Vagina (tissue), 2 donors: ENCODE data around the gene RACGAP1.

Experiments used
- POLR2A ChIP-seq, 2 donors: fragments of 450-650 bp; IDR thresholded peaks; one replicate each; pipeline ENCODE4 v1.6.1; 2017; ENCODE audit warnings: antibody characterized with exemption in 2 of 2, mild to moderate bottlenecking in 2 of 2, moderate library complexity in 2 of 2
- POLR2AphosphoS5 ChIP-seq, 2 donors: sonication (generic); formaldehyde crosslinking; IDR thresholded peaks; one replicate each; pipeline ENCODE4 v1.9.0; 2017; ENCODE audit warnings: antibody characterized with exemption in 2 of 2, mild to moderate bottlenecking in 2 of 2, low read depth in 1 of 2; ENCODE audit not compliant: insufficient read depth in 1 of 2
- TF ChIP-seq, protein P1 (sequence below), 3 experiments: fragments of 450-650 bp in 2 of 3; fragments of 200-600 bp in 1 of 3; sonication (generic) in 1 of 3; IDR thresholded peaks; one replicate each; pipeline ENCODE4 v1.5.1; 2017 to 2019; ENCODE audit warnings: antibody characterized with exemption in 3 of 3, mild to moderate bottlenecking in 2 of 3, moderate library complexity in 2 of 3

DNA sequence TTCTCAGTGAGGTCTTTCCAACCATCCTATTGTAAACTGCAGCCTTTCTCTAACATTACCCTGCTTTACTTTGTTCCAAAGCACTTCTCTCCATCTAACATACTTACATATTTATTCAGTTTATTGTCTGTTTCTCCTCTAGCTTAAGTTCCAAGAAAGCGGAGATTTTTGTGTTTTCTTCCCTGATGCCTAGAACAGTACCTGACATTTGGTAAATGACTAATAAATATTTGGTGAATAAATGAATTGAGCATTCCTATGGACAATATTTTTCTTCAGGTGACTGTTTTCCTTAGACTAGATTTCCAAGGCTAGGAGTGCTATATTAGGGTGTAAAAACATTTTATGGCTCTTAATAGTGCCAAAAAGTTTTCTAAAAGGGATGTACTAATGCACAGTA lies 2.4 kb downstream of the RACGAP1 start:
- TF ChIP-seq POLR2A (IDR thresholded peaks at IDR 0.05) (no peak), POLR2AphosphoS5 (IDR thresholded peaks at IDR 0.05; ENCODE audit: insufficient read depth in 1 of 2, low read depth in 1 of 2) (no peak)
- TF ChIP-seq, protein P1, sequence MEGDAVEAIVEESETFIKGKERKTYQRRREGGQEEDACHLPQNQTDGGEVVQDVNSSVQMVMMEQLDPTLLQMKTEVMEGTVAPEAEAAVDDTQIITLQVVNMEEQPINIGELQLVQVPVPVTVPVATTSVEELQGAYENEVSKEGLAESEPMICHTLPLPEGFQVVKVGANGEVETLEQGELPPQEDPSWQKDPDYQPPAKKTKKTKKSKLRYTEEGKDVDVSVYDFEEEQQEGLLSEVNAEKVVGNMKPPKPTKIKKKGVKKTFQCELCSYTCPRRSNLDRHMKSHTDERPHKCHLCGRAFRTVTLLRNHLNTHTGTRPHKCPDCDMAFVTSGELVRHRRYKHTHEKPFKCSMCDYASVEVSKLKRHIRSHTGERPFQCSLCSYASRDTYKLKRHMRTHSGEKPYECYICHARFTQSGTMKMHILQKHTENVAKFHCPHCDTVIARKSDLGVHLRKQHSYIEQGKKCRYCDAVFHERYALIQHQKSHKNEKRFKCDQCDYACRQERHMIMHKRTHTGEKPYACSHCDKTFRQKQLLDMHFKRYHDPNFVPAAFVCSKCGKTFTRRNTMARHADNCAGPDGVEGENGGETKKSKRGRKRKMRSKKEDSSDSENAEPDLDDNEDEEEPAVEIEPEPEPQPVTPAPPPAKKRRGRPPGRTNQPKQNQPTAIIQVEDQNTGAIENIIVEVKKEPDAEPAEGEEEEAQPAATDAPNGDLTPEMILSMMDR (IDR thresholded peaks at IDR 0.05): no peak
